H1 (cell line): ENCODE data around the gene GRM5. TPM values are rescaled to one million over a fixed set of nuclear protein-coding genes. Genes with fewer than 3 reads are reported as not detected.

Experiments used
- CTCF ChIA-PET: fragments of 300-600 bp; sonication (Branson Sonifier 250); formaldehyde crosslinking; loops from one replicate; lab custom pipeline; 2021; ENCODE audit not compliant: partially characterized antibody; lab: Charles Lee
- POLR2A ChIA-PET: fragments of 300-600 bp; sonication (Branson Sonifier 250); formaldehyde crosslinking; loops from one replicate; lab custom pipeline; 2021; ENCODE audit warnings: inconsistent platforms; ENCODE audit not compliant: partially characterized antibody; lab: Charles Lee
- DNase-seq, 2 experiments: peaks; one replicate each; pipeline versions ENCODE4 v3.0.0 to v3.0.0-alpha.2; 2010 to 2022; ENCODE audit warnings: low spot score in 2 of 2, low read depth in 1 of 2, mixed read lengths in 1 of 2
- FAIRE-seq: peaks from 2 replicates; lab custom pipeline; 2011; peaks lifted over from hg19 to GRCh38; lab: Jason Lieb, UNC
- H2AFZ ChIP-seq: 2 replicates; pipeline ENCODE4 v1.8.1; 2012; ENCODE audit warnings: low read length, inconsistent platforms
- H2AK5ac ChIP-seq: 2 replicates; pipeline ENCODE4 v1.6.1; 2013; ENCODE audit warnings: low read depth, low read length
- H2BK120ac ChIP-seq: replicated peaks from 2 replicates; pipeline ENCODE3; 2013; ENCODE audit warnings: low read depth, low read length, inconsistent platforms
- H2BK12ac ChIP-seq: 2 replicates; pipeline ENCODE4 v1.6.1; 2013; ENCODE audit warnings: low read depth, low read length
- H2BK15ac ChIP-seq: 2 replicates; pipeline ENCODE4 v1.6.1; 2013; ENCODE audit warnings: low read length
- H2BK20ac ChIP-seq: 2 replicates; pipeline ENCODE4 v1.6.1; 2013; ENCODE audit warnings: low read length
- H2BK5ac ChIP-seq: 2 replicates; pipeline ENCODE4 v1.6.1; 2013; ENCODE audit warnings: low read depth, low read length
- H3K14ac ChIP-seq: 2 replicates; pipeline ENCODE4 v1.6.1; 2013; ENCODE audit warnings: inconsistent platforms; ENCODE audit not compliant: insufficient read length
- H3K18ac ChIP-seq: 2 replicates; pipeline ENCODE4 v1.6.1; 2013; ENCODE audit warnings: low read length; ENCODE audit errors: extremely low read depth
- H3K23ac ChIP-seq: 2 replicates; pipeline ENCODE4 v1.6.1; 2013; ENCODE audit warnings: inconsistent platforms; ENCODE audit not compliant: insufficient read length
- H3K23me2 ChIP-seq: 2 replicates; pipeline ENCODE4 v1.6.1; 2013; ENCODE audit warnings: low read depth, low read length
- H3K27ac ChIP-seq: 2 replicates; pipeline ENCODE4 v1.6.1; 2011; ENCODE audit warnings: low read depth, low read length, inconsistent platforms
- H3K27me3 ChIP-seq, 4 experiments: replicated peaks in 1 of 4; 1 replicate in 1 of 4; 2 replicates in 3 of 4; pipeline versions ENCODE4 v1.6.1 to v1.8.1; 2011 to 2013; ENCODE audit warnings: low read length in 3 of 4, mild to moderate bottlenecking in 3 of 4, inconsistent platforms in 2 of 4, mixed read lengths in 2 of 4, moderate library complexity in 1 of 4; ENCODE audit not compliant: control insufficient read depth in 3 of 4, insufficient read depth in 3 of 4; ENCODE audit errors: extremely low read depth in 1 of 4
- H3K36me3 ChIP-seq, 4 experiments: 2 replicates each; pipeline versions ENCODE4 v1.6.1 to v1.8.1; 2011 to 2013; ENCODE audit warnings: mild to moderate bottlenecking in 4 of 4, low read length in 3 of 4, moderate library complexity in 2 of 4, control low read depth in 1 of 4, inconsistent platforms in 1 of 4; ENCODE audit not compliant: insufficient read depth in 4 of 4, control insufficient read depth in 2 of 4
- H3K4ac ChIP-seq: replicated peaks from 2 replicates; pipeline ENCODE3; 2013; ENCODE audit warnings: low read length, low read depth, mixed read lengths, inconsistent platforms; ENCODE audit not compliant: insufficient read length
- H3K4me1 ChIP-seq, 4 experiments: replicated peaks in 1 of 4; 1 replicate in 1 of 4; 2 replicates in 3 of 4; pipeline versions ENCODE4 v1.6.1 to v1.8.1; 2011 to 2013; ENCODE audit warnings: low read length in 3 of 4, inconsistent platforms in 2 of 4, mixed read lengths in 1 of 4; ENCODE audit not compliant: insufficient read depth in 4 of 4, control insufficient read depth in 3 of 4
- H3K4me2 ChIP-seq, 2 experiments: 2 replicates each; pipeline versions ENCODE4 v1.6.1 to v1.8.1; 2011 to 2013; ENCODE audit warnings: low read depth in 2 of 2, low read length in 2 of 2, control low read depth in 1 of 2, inconsistent platforms in 1 of 2, mild to moderate bottlenecking in 1 of 2; ENCODE audit not compliant: insufficient read depth in 1 of 2
- H3K4me3 ChIP-seq, 4 experiments: fragments of 200-600, 300-600 bp in 1 of 4; sonication (generic), shearing (Covaris generic), sonication (Bioruptor Twin) in 1 of 4; 2 replicates each; pipeline versions ENCODE4 v1.5.1 to v1.8.1; 2011 to 2016; ENCODE audit warnings: low read length in 4 of 4, low read depth in 3 of 4, control low read depth in 2 of 4, inconsistent platforms in 2 of 4, mild to moderate bottlenecking in 2 of 4, mixed read lengths in 1 of 4, moderate library complexity in 1 of 4; ENCODE audit not compliant: insufficient read depth in 2 of 4; ENCODE audit errors: extremely low read depth in 1 of 4
- H3K56ac ChIP-seq: replicated peaks from 2 replicates; pipeline ENCODE3; 2013; ENCODE audit warnings: low read depth, mild to moderate bottlenecking, mixed read lengths, low read length, inconsistent platforms; ENCODE audit not compliant: insufficient read length
- H3K79me1 ChIP-seq: 2 replicates; pipeline ENCODE4 v1.6.1; 2013; ENCODE audit warnings: low read depth, low read length, control low read depth
- H3K79me2 ChIP-seq, 2 experiments: 2 replicates each; pipeline versions ENCODE4 v1.6.1 to v1.8.1; 2012 to 2013; ENCODE audit warnings: low read length in 2 of 2, mild to moderate bottlenecking in 2 of 2, inconsistent platforms in 1 of 2; ENCODE audit not compliant: insufficient read depth in 2 of 2, control insufficient read depth in 1 of 2
- H3K9ac ChIP-seq, 4 experiments: replicated peaks in 1 of 4; 1 replicate in 1 of 4; 2 replicates in 3 of 4; pipeline versions ENCODE4 v1.6.1 to v1.8.1; 2011 to 2013; ENCODE audit warnings: low read depth in 3 of 4, low read length in 3 of 4, control low read depth in 2 of 4, mild to moderate bottlenecking in 2 of 4, moderate library complexity in 2 of 4, inconsistent platforms in 1 of 4; ENCODE audit errors: extremely low read depth in 1 of 4
- H3K9me3 ChIP-seq, 2 experiments: 2 replicates each; pipeline versions ENCODE4 v1.6.1 to v1.8.1; 2012 to 2013; ENCODE audit warnings: mild to moderate bottlenecking in 2 of 2, moderate library complexity in 2 of 2, control low read depth in 1 of 2, inconsistent platforms in 1 of 2, low read depth in 1 of 2, low read length in 1 of 2, mixed read lengths in 1 of 2; ENCODE audit not compliant: insufficient read depth in 2 of 2
- H4K20me1 ChIP-seq, 2 experiments: replicated peaks in 1 of 2; 2 replicates each; pipeline versions ENCODE3 to v1.8.1; 2011 to 2013; ENCODE audit warnings: inconsistent platforms in 2 of 2, low read length in 2 of 2, mild to moderate bottlenecking in 1 of 2; ENCODE audit not compliant: insufficient read depth in 2 of 2, control insufficient read depth in 1 of 2
- H4K5ac ChIP-seq: 2 replicates; pipeline ENCODE4 v1.6.1; 2013; ENCODE audit warnings: low read length, low read depth, mixed read lengths, inconsistent platforms; ENCODE audit not compliant: insufficient read length
- H4K8ac ChIP-seq: 2 replicates; pipeline ENCODE4 v1.8.0; 2013; ENCODE audit warnings: mild to moderate bottlenecking, moderate library complexity, low read length, inconsistent platforms; ENCODE audit not compliant: insufficient read depth; ENCODE audit errors: extremely low read depth
- H4K91ac ChIP-seq: replicated peaks from 2 replicates; pipeline ENCODE3; 2013; ENCODE audit warnings: low read length, mixed read lengths, inconsistent platforms; ENCODE audit not compliant: insufficient read length
- WGBS, 2 experiments: shearing (Covaris generic) in 1 of 2; methylation state at CpG; one replicate each; pipeline versions ENCODE4 v1.1.6 to v1.1.7; 2013 to 2015; ENCODE audit warnings: low lambda C conversion rate in 2 of 2, mixed read lengths in 2 of 2, inconsistent platforms in 1 of 2, low coverage in 1 of 2, missing lambda C conversion rate in 1 of 2; ENCODE audit not compliant: insufficient replicate concordance in 2 of 2, insufficient coverage in 1 of 2, insufficient read length in 1 of 2; ENCODE audit errors: extremely low coverage in 1 of 2, missing lambda C conversion rate in 1 of 2; 5-methylcytosine and 5-hydroxymethylcytosine counted together
- polyA plus RNA-seq, 7 experiments: library from polyadenylated mRNA; depleted of rRNA in 3 of 7; stranded (reverse) in 5 of 7; unstranded in 2 of 7; fragments of >200 nt in 5 of 7; fragments of 200-250 nt in 2 of 7; gene quantifications; 1 replicate in 5 of 7; 2 replicates in 1 of 7; 4 replicates in 1 of 7; pipeline versions ENCODE4 v1.2.1 to v1.2.3, GENCODE V29; 2011 to 2013; ENCODE audit warnings: missing spikeins in 2 of 7, mixed read lengths in 2 of 7
- total RNA-seq: library from RNA; stranded (reverse); fragmentation: NEBNext Ultra II Directional; extraction: Animal tissue kit (Norgen Biotek cat#: 25700); gene quantifications from 2 replicates; pipeline ENCODE4 v1.2.1, GENCODE V29; 2021

The GRM5 gene
- total and polyA plus RNA-seq, 2 of the 8 experiments (the other 6 are each of a cell fraction or from before 2014, with no cell fraction given): 0.15 to 0.43 TPM

DNA sequence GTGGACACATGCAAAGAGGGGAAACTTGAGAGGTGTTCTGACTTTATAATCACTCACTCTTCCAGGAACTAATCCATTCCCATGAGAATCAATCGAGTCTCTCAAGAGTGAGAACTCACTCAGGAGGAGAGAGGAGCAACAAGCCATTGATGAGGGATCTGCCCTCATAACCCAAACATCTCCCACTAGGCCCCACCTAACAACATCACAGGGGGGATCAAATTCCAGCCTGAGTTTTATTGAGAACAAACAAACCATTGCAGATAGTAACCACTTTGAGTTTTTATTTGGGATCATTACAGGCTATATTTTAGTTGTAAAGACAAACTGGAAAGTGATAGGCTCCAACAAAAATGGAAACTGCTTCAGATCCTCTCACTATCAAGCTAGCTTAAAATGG is 399.4 kb downstream of the GRM5 start:
- no peak overlapping the region for H2AFZ ChIP-seq
- no peaks in the 10 kb centered on the region for H3K27me3 ChIP-seq
- H4K5ac ChIP-seq: no peak overlapping the region
- H3K4ac ChIP-seq: no peak overlapping the region
- no peaks in the 10 kb centered on the region for H3K79me1 ChIP-seq
- no peak overlapping the region for H2BK15ac ChIP-seq
- H2BK12ac ChIP-seq: no peak overlapping the region
- H3K4me1 ChIP-seq: no peaks in the 10 kb centered on the region
- ChIA-PET POLR2A (no interaction called here), CTCF (interaction anchor here (1.2 kb wide), 1 partner anchor 9 kb away, joined by 3 read pairs; no protein-coding TSS in a partner anchor)
- no peak overlapping the region for H3K56ac ChIP-seq
- no peak overlapping the region for H3K27ac ChIP-seq
- no peak overlapping the region for H3K4me2 ChIP-seq
- H2BK5ac ChIP-seq: no peak overlapping the region
- no peak overlapping the region for H2BK120ac ChIP-seq
- no peaks in the 10 kb centered on the region for H3K9me3 ChIP-seq
- no peak overlapping the region for H3K14ac ChIP-seq
- H3K79me2 ChIP-seq: no peaks in the 10 kb centered on the region
- no peak overlapping the region for H2BK20ac ChIP-seq
- no peaks in the 10 kb centered on the region for H3K36me3 ChIP-seq
- 100% methylated on average over 1 of the region's 1 CpG; no CpG with 5 or more reads in 1 of the 2 experiments for WGBS, 2 experiments
- H4K91ac ChIP-seq: no peak overlapping the region
- no peak overlapping the region for H3K18ac ChIP-seq
- no peak for DNase-seq
- FAIRE-seq: no peak
- H4K8ac ChIP-seq: no peak overlapping the region
- no peak overlapping the region for H3K4me3 ChIP-seq
- no peak overlapping the region for H3K23ac ChIP-seq
- no peaks in the 10 kb centered on the region for H4K20me1 ChIP-seq
- no peaks in the 10 kb centered on the region for H3K23me2 ChIP-seq
- H2AK5ac ChIP-seq: no peak overlapping the region
- H3K9ac ChIP-seq: no peak overlapping the region
